ENCODE measurements around the gene RPS6KA5.

- no peak for TF ChIP-seq POLR2AphosphoS5 (IDR thresholded peaks at IDR 0.05)
- no peak for TF ChIP-seq CTCF (IDR thresholded peaks at IDR 0.05)
- no peak for TF ChIP-seq EP300 (IDR thresholded peaks at IDR 0.05)
These were observed 261.0 kb downstream of the RPS6KA5 start for GRCh38 chr14:90799420-90799819.

Measured in gastroesophageal sphincter (tissue), 3 donors.